ENCODE results near the gene TPCN1. TPM values are rescaled to one million over a fixed set of nuclear protein-coding genes. Genes with fewer than 3 reads are reported as not detected.

TPCN1 gene
- total RNA-seq, 3 donors from 2014 or later = 46.9 to 71.7 (median 59.5) TPM

GRCh38 chr12:113237748-113238147 lies 16.5 kb downstream of the TPCN1 start:
- TF ChIP-seq CTCF (IDR thresholded peaks at IDR 0.05) = no peak
- TF ChIP-seq POLR2AphosphoS5 (IDR thresholded peaks at IDR 0.05) = no peak
- no peak for TF ChIP-seq POLR2A (IDR thresholded peaks at IDR 0.05)
- no peaks in the 10 kb centered on the region for H3K9me3 ChIP-seq
- DNase-seq (ENCODE audit: low spot score in 2 of 2) = no peak
- no peak overlapping the region for H3K4me3 ChIP-seq
- peak overlapping the region; percentile 93 to 94 for H3K27ac ChIP-seq
- peaks cover 7 to 22% of the 10 kb centered on the region in 2 donors for H3K4me1 ChIP-seq
- no peaks in the 10 kb centered on the region for H3K36me3 ChIP-seq
- intact Hi-C loops (cut with DNase I; ENCODE audit: low total_unique reads) = no loop called here
- no peaks in the 10 kb centered on the region for H3K27me3 ChIP-seq

DNA sequence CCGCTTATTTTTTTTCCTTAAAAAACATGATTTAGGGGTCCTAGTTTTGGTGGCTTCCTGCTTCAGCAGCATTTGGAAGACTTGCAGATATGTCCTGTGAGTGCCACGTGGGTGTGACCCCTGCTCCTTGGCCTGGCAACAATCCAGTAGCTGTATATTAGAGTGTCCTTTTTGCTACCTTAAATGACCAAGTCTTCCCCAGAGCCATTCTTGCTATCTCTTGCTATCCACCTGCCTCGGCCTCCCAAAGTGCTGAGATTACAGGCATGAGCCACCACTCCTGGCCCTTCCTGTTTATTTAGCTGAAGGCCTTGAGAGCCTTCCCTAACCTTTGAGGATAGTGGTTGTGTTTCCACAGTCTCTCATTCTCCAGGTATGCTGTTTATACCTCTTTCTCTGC lies 17.0 kb downstream of the TPCN1 start:
- TF ChIP-seq POLR2AphosphoS5 (IDR thresholded peaks at IDR 0.05) (no peak), POLR2A (IDR thresholded peaks at IDR 0.05) (no peak), CTCF (IDR thresholded peaks at IDR 0.05) (no peak)
- Histone ChIP-seq H3K27ac (peak overlapping the region; percentile 93 to 94), H3K36me3 (no peaks in the 10 kb centered on the region), H3K27me3 (no peaks in the 10 kb centered on the region), H3K9me3 (no peaks in the 10 kb centered on the region), H3K4me1 (peaks cover 7 to 27% of the 10 kb centered on the region in 2 donors), H3K4me3 (no peak overlapping the region)
- no peak for DNase-seq (ENCODE audit: low spot score in 2 of 2)
- intact Hi-C loops (cut with DNase I; ENCODE audit: low total_unique reads) = no loop called here

GRCh38 chr12:113239288-113239771 lies 18.1 kb downstream of the TPCN1 start:
- Histone ChIP-seq H3K27ac (peak overlapping the region; percentile 93 to 94), H3K4me1 (peaks cover 7 to 37% of the 10 kb centered on the region in 2 donors), H3K9me3 (no peaks in the 10 kb centered on the region), H3K4me3 (no peak overlapping the region), H3K27me3 (no peaks in the 10 kb centered on the region), H3K36me3 (no peaks in the 10 kb centered on the region)
- no peak for TF ChIP-seq CTCF (IDR thresholded peaks at IDR 0.05)
- TF ChIP-seq POLR2A (IDR thresholded peaks at IDR 0.05) = no peak
- TF ChIP-seq POLR2AphosphoS5 (IDR thresholded peaks at IDR 0.05) = no peak
- intact Hi-C loops (cut with DNase I; ENCODE audit: low total_unique reads) = no loop called here
- no peak for DNase-seq (ENCODE audit: low spot score in 2 of 2)

GRCh38 chr12:113239811-113240331 lies 18.6 kb downstream of the TPCN1 start:
- Histone ChIP-seq H3K27me3 (no peaks in the 10 kb centered on the region), H3K36me3 (no peaks in the 10 kb centered on the region), H3K4me3 (no peak overlapping the region), H3K27ac (peak overlapping the region; percentile 93 to 94), H3K9me3 (no peaks in the 10 kb centered on the region), H3K4me1 (peaks cover 7 to 43% of the 10 kb centered on the region in 2 donors)
- TF ChIP-seq POLR2A (IDR thresholded peaks at IDR 0.05) (no peak), CTCF (IDR thresholded peaks at IDR 0.05) (no peak), POLR2AphosphoS5 (IDR thresholded peaks at IDR 0.05) (no peak)
- intact Hi-C loops (cut with DNase I; ENCODE audit: low total_unique reads) = no loop called here
- no peak for DNase-seq (ENCODE audit: low spot score in 2 of 2)

DNA sequence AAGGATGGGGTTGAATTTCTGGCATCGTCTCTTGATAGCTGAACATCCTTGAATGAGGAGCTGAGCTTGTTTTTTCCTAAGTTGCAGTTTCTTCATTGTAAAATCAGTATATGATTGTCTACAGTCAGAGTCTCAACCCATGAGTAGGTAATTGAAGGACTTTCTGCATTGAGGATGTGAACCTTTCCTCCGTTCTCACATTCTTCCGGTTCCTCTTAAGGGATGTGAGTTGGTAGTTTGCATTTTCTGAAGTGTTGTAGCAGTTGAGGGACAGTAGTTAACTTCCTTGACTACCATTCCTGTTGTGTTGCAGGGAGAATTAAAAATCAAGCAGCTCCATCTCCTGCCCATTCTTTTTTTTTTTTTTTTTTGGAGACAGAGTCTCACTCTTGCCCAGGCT lies 19.1 kb downstream of the TPCN1 start:
- intact Hi-C loops (cut with DNase I; ENCODE audit: low total_unique reads) = no loop called here
- H3K27me3 ChIP-seq = no peaks in the 10 kb centered on the region
- no peak for DNase-seq (ENCODE audit: low spot score in 2 of 2)
- H3K9me3 ChIP-seq = no peaks in the 10 kb centered on the region
- H3K36me3 ChIP-seq = no peaks in the 10 kb centered on the region
- peak overlapping the region; percentile 93 to 94 for H3K27ac ChIP-seq
- TF ChIP-seq POLR2AphosphoS5 (IDR thresholded peaks at IDR 0.05) (no peak), CTCF (IDR thresholded peaks at IDR 0.05) (no peak), POLR2A (IDR thresholded peaks at IDR 0.05) (no peak)
- H3K4me3 ChIP-seq = no peak overlapping the region
- peaks cover 7 to 43% of the 10 kb centered on the region in 2 donors for H3K4me1 ChIP-seq

Measured in breast epithelium (tissue), 4 donors.